Measurements from ENCODE around the gene KLK13. TPM values are rescaled to one million over a fixed set of nuclear protein-coding genes. Genes with fewer than 3 reads are reported as not detected.
A peak's percentile ranks its signal among the peaks of the same experiment; 100 is the strongest.

The KLK13 gene
- total and polyA plus RNA-seq, 9 donors, result 0.33 to 1.2 (median 0.69) TPM; not detected in 4

DNA sequence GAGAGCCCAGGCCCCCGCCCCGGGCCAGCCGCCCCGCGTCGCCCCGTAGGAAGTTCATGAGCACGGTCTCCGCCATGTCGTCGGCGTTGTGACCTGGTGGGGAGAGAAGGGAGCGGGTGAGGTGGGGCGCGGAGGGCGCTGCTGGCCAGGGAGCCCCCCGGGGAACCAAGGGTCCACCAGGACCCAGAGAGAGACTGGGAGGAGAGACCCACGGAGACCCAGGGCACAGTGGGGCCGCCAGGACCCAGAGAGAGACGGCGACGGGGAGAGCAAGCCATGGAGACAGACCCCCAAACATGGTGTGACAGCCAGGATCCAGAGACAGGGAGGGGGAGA is 34.1 kb upstream of the KLK13 start:
- intact Hi-C loops (cut with DNase I), result loop anchor here in 2 of 4 donors (5.0 to 10.0 kb wide), 3 partner anchors 73 to 172 kb away; no protein-coding TSS in a partner anchor
- DNase-seq, result no peak
- no peaks in the 10 kb centered on the region for H3K9me3 ChIP-seq
- 63 to 74% (median 73%) methylated on average over 22 of the region's 22 CpGs for WGBS, 3 donors
- no peaks in the 10 kb centered on the region for H3K27me3 ChIP-seq
- peaks cover 19% of the 10 kb centered on the region for H3K4me1 ChIP-seq (ENCODE audit: insufficient read depth)
- TF ChIP-seq POLR2A (IDR thresholded peaks at IDR 0.05) (no peak), EP300 (IDR thresholded peaks at IDR 0.05) (no peak)
- TF ChIP-seq, protein P1, sequence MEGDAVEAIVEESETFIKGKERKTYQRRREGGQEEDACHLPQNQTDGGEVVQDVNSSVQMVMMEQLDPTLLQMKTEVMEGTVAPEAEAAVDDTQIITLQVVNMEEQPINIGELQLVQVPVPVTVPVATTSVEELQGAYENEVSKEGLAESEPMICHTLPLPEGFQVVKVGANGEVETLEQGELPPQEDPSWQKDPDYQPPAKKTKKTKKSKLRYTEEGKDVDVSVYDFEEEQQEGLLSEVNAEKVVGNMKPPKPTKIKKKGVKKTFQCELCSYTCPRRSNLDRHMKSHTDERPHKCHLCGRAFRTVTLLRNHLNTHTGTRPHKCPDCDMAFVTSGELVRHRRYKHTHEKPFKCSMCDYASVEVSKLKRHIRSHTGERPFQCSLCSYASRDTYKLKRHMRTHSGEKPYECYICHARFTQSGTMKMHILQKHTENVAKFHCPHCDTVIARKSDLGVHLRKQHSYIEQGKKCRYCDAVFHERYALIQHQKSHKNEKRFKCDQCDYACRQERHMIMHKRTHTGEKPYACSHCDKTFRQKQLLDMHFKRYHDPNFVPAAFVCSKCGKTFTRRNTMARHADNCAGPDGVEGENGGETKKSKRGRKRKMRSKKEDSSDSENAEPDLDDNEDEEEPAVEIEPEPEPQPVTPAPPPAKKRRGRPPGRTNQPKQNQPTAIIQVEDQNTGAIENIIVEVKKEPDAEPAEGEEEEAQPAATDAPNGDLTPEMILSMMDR (IDR thresholded peaks at IDR 0.05), result peak in 1 of 3 donors; percentile 10
- no peaks in the 10 kb centered on the region for H3K36me3 ChIP-seq
- H3K4me3 ChIP-seq, result no peak overlapping the region
- peak overlapping the region in 1 of 2 donors; percentile 34 for H3K27ac ChIP-seq

DNA sequence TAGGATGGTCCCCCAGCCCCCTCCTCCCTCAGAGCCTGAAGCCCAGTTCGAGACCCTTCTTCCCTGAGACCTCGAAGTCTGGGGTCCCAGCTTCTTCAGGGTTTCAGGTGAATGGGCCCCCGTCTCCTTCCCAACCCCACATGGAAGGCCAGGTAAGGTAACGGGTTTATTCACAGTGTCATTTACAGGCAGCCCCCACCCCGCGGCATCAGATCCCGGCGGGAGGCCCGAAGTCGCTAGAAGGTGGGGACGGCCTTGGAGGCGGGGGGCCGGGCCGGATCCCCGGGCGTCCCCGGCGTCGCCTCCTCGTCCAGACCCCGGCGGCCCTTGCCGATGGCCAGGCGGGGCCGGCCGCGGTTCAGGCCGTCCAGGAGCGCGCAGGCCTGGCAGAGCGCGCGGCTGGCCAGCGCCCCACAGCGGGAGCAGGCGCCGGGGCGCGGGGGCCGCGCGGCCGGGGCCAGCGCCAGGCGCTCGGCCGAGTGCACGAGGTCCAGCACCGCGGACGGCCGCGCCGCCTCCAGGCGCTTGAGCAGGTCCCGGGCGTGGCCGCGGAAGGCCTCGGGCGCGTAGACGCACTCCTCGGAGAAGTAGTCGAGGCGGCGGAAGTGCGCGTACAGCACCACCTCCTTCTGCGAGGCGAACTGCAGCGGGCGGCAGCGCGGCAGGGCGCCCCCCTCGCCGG is 33.6 kb upstream of the KLK13 start:
- peak; percentile 43 to 76 (median 56) for DNase-seq
- H3K36me3 ChIP-seq, result no peaks in the 10 kb centered on the region

DNA sequence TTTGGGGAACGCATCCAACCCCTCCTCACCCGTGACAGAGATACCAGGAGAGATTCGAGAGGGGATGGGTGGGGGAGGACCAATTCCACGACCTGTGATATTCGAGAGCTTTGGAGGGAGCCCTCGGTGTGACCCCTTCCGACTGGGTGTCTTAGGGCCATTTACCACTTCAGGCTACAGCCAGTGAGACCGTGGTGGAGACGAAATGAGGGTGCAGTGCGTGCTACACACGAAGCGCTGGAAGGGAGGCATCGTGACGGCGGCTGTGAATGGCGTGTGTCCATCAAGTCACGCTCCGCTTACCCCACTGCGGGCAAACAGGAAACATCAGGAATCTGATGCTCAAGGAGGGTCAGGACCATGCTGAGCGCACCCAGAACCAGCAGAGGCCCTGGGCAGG is 32.9 kb upstream of the KLK13 start:
- DNase-seq, result no peak
- no peaks in the 10 kb centered on the region for H3K36me3 ChIP-seq
- H3K4me1 ChIP-seq (ENCODE audit: insufficient read depth), result peaks cover 17% of the 10 kb centered on the region
- TF ChIP-seq POLR2A (IDR thresholded peaks at IDR 0.05), result no peak
- TF ChIP-seq, protein P1 (IDR thresholded peaks at IDR 0.05), result no peak
- no peak for TF ChIP-seq EP300 (IDR thresholded peaks at IDR 0.05)
- no peak overlapping the region for H3K27ac ChIP-seq
- 79 to 84% (median 84%) methylated on average over 20 of the region's 20 CpGs for WGBS, 3 donors
- intact Hi-C loops (cut with DNase I), result loop anchor here in 2 of 4 donors (2.0 to 10.0 kb wide), 4 partner anchors 75 to 170 kb away; no protein-coding TSS in a partner anchor
- H3K27me3 ChIP-seq, result no peaks in the 10 kb centered on the region
- H3K4me3 ChIP-seq, result no peak overlapping the region
- no peaks in the 10 kb centered on the region for H3K9me3 ChIP-seq

More for the DNA sequence above, 33.6 kb upstream of the KLK13 start:
- Histone ChIP-seq H3K4me3 (no peak overlapping the region), H3K27ac (peak overlapping the region in 1 of 2 donors; percentile 34), H3K9me3 (no peaks in the 10 kb centered on the region), H3K4me1 (ENCODE audit: insufficient read depth) (peaks cover 17% of the 10 kb centered on the region), H3K27me3 (no peaks in the 10 kb centered on the region)
- no peak for TF ChIP-seq POLR2A (IDR thresholded peaks at IDR 0.05)
- TF ChIP-seq EP300 (IDR thresholded peaks at IDR 0.05), result no peak
- TF ChIP-seq, protein P1 (IDR thresholded peaks at IDR 0.05), result no peak
- 57 to 63% (median 63%) methylated on average over 76 to 78 of the region's 78 CpGs for WGBS, 3 donors
- intact Hi-C loops (cut with DNase I), result loop anchor here in 2 of 4 donors (5.0 to 10.0 kb wide), 3 partner anchors 74 to 171 kb away; no protein-coding TSS in a partner anchor

DNA sequence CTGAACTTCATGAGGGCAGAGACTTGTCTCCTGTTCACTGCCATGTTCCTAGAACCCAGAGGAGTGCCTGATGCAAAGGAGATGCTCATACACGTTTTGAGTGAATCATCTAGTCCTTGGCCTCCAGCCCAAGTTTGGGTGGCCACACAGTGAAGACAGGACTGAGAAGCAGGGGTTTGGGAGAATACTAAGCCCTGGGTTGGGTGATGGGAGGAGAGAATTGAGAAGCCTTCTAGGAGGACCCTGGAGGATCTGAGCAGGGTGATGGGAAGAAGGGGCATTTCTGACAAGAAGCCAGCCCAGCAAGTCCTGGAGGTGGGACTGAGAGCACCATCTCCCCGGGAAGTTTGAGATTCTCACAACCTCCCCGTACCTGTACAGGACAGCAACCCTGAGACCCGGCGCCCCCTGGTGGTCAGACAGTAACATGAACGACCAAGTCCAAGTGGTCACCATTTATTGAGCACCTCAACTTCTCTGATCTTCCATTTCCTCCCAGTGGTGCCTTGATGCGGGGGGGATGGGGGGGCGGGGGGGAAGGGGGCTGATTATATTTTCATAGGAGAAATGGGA is 32.4 kb upstream of the KLK13 start:
- Histone ChIP-seq H3K36me3 (no peaks in the 10 kb centered on the region), H3K9me3 (no peaks in the 10 kb centered on the region), H3K4me3 (no peak overlapping the region), H3K27me3 (no peaks in the 10 kb centered on the region), H3K27ac (no peak overlapping the region), H3K4me1 (ENCODE audit: insufficient read depth) (peaks cover 14% of the 10 kb centered on the region)
- 10 to 17% (median 10%) methylated on average over 8 of the region's 8 CpGs for WGBS, 3 donors
- TF ChIP-seq, protein P1 (IDR thresholded peaks at IDR 0.05), result peak; percentile 9 to 41 (median 20)
- no peak for TF ChIP-seq POLR2A (IDR thresholded peaks at IDR 0.05)
- no peak for TF ChIP-seq EP300 (IDR thresholded peaks at IDR 0.05)
- intact Hi-C loops (cut with DNase I), result loop anchor here in 2 of 4 donors (2.0 to 10.0 kb wide), 4 partner anchors 74 to 170 kb away; no protein-coding TSS in a partner anchor
- peak; percentile 67 to 78 (median 73) for DNase-seq
